Fibroblast of the aortic adventitia (primary cell): ENCODE data around the gene WDR38. TPM values are rescaled to one million over a fixed set of nuclear protein-coding genes. Genes with fewer than 3 reads are reported as not detected.
A peak's percentile ranks its signal among the peaks of the same experiment; 100 is the strongest.

Experiments
- DNase-seq: peaks from one replicate; pipeline ENCODE4 v3.0.0-alpha.2; 2010; ENCODE audit warnings: low read depth
- H3K4me3 ChIP-seq: 2 replicates; pipeline ENCODE4 v1.5.1; 2011; ENCODE audit warnings: low read depth, mild to moderate bottlenecking, control low read depth, low read length, moderate library complexity
- small RNA-seq: library from RNA; depleted of rRNA; stranded (forward); fragments of <200 nt; gene quantifications from one replicate; pipeline ENCODE3, GENCODE V24; 2012
- total RNA-seq: library from RNA; depleted of rRNA; stranded (reverse); fragments of >200 nt; gene quantifications from 2 replicates; pipeline ENCODE4 v1.2.3, GENCODE V29; 2012; ENCODE audit warnings: low replicate concordance
- TF ChIP-seq, protein P1 (sequence below): IDR thresholded peaks from 2 replicates; pipeline ENCODE4 v1.5.1; 2011; ENCODE audit warnings: mild to moderate bottlenecking, low read length, control low read depth, inconsistent platforms; ENCODE audit not compliant: insufficient read depth

Gene WDR38
- total RNA-seq, 1 donor = not detected

DNA sequence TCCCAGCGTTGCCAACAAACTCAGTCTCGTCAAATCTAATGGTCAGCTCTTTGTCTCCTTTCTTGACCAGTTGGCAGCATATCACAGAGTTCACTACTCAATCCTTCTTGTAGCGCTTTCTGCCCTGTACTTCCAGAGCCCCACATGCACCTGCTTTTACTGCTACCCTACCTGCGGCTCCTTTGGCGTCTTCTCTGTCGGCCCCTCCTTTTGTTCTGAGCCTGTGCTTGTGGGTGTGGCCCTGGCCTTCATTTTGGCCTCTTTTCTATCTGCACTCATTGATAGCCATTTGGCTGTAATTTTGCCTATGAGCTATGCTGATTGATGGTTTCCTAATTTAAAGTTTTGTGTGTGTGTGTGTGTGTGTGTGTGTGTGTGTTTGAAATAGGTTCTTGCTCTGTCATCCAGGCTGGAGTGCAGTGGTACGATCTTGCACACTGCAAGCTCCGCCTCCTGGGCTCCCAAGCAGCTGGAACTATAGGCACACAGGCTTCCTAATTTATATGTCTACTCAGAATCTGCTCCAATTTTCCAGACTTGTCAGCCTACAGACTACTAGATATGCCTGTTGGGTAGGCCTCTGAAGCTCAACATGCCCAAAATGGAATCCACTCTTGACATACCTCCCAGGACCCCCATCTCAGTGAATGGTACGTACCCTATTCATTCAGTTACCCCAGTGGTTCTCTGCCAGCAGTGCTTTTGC is 40.9 kb downstream of the WDR38 start:
- TF ChIP-seq, protein P1, sequence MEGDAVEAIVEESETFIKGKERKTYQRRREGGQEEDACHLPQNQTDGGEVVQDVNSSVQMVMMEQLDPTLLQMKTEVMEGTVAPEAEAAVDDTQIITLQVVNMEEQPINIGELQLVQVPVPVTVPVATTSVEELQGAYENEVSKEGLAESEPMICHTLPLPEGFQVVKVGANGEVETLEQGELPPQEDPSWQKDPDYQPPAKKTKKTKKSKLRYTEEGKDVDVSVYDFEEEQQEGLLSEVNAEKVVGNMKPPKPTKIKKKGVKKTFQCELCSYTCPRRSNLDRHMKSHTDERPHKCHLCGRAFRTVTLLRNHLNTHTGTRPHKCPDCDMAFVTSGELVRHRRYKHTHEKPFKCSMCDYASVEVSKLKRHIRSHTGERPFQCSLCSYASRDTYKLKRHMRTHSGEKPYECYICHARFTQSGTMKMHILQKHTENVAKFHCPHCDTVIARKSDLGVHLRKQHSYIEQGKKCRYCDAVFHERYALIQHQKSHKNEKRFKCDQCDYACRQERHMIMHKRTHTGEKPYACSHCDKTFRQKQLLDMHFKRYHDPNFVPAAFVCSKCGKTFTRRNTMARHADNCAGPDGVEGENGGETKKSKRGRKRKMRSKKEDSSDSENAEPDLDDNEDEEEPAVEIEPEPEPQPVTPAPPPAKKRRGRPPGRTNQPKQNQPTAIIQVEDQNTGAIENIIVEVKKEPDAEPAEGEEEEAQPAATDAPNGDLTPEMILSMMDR = no peak
- H3K4me3 ChIP-seq = no peak overlapping the region
- DNase-seq = peak; percentile 7

- DNase-seq = peak; percentile 58
- H3K4me3 ChIP-seq = no peak overlapping the region
- TF ChIP-seq, protein P1 = peak; percentile 71
Observed at GRCh38 chr9:124894741-124895170, 41.5 kb downstream of the WDR38 start.

- no peak for DNase-seq
- TF ChIP-seq, protein P1 = no peak
- no peak overlapping the region for H3K4me3 ChIP-seq
Observed at GRCh38 chr9:124897570-124898460, 44.6 kb downstream of the WDR38 start.

GRCh38 chr9:124899845-124900244 is 46.6 kb downstream of the WDR38 start:
- no peak for DNase-seq
- TF ChIP-seq, protein P1 = no peak
- no peak overlapping the region for H3K4me3 ChIP-seq

DNA sequence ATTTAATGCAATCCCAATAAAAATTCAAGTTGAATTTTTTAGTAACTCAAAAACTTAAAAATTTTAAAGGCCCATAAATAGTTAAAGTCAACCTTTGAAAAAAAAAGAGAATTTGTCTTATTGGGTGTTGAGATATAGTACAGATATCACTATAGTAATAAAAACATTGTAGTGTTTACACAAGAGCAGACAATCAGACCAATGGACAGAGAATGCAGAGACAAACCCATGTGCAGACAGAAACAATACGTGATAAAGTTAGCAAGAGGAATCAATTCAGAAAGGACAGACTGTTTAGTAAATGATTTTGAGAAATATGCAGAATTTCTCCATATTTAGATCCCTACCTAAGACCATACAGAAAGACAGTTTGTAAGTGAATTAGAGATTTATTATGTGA is 53.7 kb downstream of the WDR38 start:
- TF ChIP-seq, protein P1 = no peak
- DNase-seq = peak; percentile 13
- no peak overlapping the region for H3K4me3 ChIP-seq

Small RNA genes lying within 50 kb of the gene (small RNA-seq; reads per million reads assigned to genes)
- gene RNU4-82P = not detected

Other genes with a start within 250 kb of the WDR38 start
- 1.2 TPM in 1 of 2 replicates, not detected in the other for gene NR6A1, start 82.1 kb upstream of the WDR38 start, total RNA-seq
- gene OLFML2A, start 76.3 kb upstream of the WDR38 start, total RNA-seq = 1.7 and 13.7 TPM in 2 replicates
- gene RPL35, start 8.5 kb downstream of the WDR38 start, total RNA-seq = 356 and 2,683 TPM in 2 replicates
- 19.6 and 21.3 TPM in 2 replicates for gene ARPC5L, start 8.7 kb downstream of the WDR38 start, total RNA-seq
- gene GOLGA1, start 87.6 kb downstream of the WDR38 start, total RNA-seq = 13.9 and 53.1 TPM in 2 replicates